H1 (cell line): ENCODE results near the gene PAK5. TPM values are rescaled to one million over a fixed set of nuclear protein-coding genes. Genes with fewer than 3 reads are reported as not detected.

Experiments
- CTCF ChIA-PET: fragments of 300-600 bp; sonication (Branson Sonifier 250); formaldehyde crosslinking; loops from one replicate; lab custom pipeline; 2021; ENCODE audit not compliant: partially characterized antibody; lab: Charles Lee
- POLR2A ChIA-PET: fragments of 300-600 bp; sonication (Branson Sonifier 250); formaldehyde crosslinking; loops from one replicate; lab custom pipeline; 2021; ENCODE audit warnings: inconsistent platforms; ENCODE audit not compliant: partially characterized antibody; lab: Charles Lee
- DNase-seq, 2 experiments: peaks; one replicate each; pipeline versions ENCODE4 v3.0.0 to v3.0.0-alpha.2; 2010 to 2022; ENCODE audit warnings: low spot score in 2 of 2, low read depth in 1 of 2, mixed read lengths in 1 of 2
- FAIRE-seq: peaks from 2 replicates; lab custom pipeline; 2011; peaks lifted over from hg19 to GRCh38; lab: Jason Lieb, UNC
- H2AFZ ChIP-seq: 2 replicates; pipeline ENCODE4 v1.8.1; 2012; ENCODE audit warnings: low read length, inconsistent platforms
- H2AK5ac ChIP-seq: 2 replicates; pipeline ENCODE4 v1.6.1; 2013; ENCODE audit warnings: low read depth, low read length
- H2BK120ac ChIP-seq: replicated peaks from 2 replicates; pipeline ENCODE3; 2013; ENCODE audit warnings: low read depth, low read length, inconsistent platforms
- H2BK12ac ChIP-seq: 2 replicates; pipeline ENCODE4 v1.6.1; 2013; ENCODE audit warnings: low read depth, low read length
- H2BK15ac ChIP-seq: 2 replicates; pipeline ENCODE4 v1.6.1; 2013; ENCODE audit warnings: low read length
- H2BK20ac ChIP-seq: 2 replicates; pipeline ENCODE4 v1.6.1; 2013; ENCODE audit warnings: low read length
- H2BK5ac ChIP-seq: 2 replicates; pipeline ENCODE4 v1.6.1; 2013; ENCODE audit warnings: low read depth, low read length
- H3K14ac ChIP-seq: 2 replicates; pipeline ENCODE4 v1.6.1; 2013; ENCODE audit warnings: inconsistent platforms; ENCODE audit not compliant: insufficient read length
- H3K18ac ChIP-seq: 2 replicates; pipeline ENCODE4 v1.6.1; 2013; ENCODE audit warnings: low read length; ENCODE audit errors: extremely low read depth
- H3K23ac ChIP-seq: 2 replicates; pipeline ENCODE4 v1.6.1; 2013; ENCODE audit warnings: inconsistent platforms; ENCODE audit not compliant: insufficient read length
- H3K23me2 ChIP-seq: 2 replicates; pipeline ENCODE4 v1.6.1; 2013; ENCODE audit warnings: low read depth, low read length
- H3K27ac ChIP-seq: 2 replicates; pipeline ENCODE4 v1.6.1; 2011; ENCODE audit warnings: low read depth, low read length, inconsistent platforms
- H3K27me3 ChIP-seq, 4 experiments: replicated peaks in 1 of 4; 1 replicate in 1 of 4; 2 replicates in 3 of 4; pipeline versions ENCODE4 v1.6.1 to v1.8.1; 2011 to 2013; ENCODE audit warnings: low read length in 3 of 4, mild to moderate bottlenecking in 3 of 4, inconsistent platforms in 2 of 4, mixed read lengths in 2 of 4, moderate library complexity in 1 of 4; ENCODE audit not compliant: control insufficient read depth in 3 of 4, insufficient read depth in 3 of 4; ENCODE audit errors: extremely low read depth in 1 of 4
- H3K36me3 ChIP-seq, 4 experiments: 2 replicates each; pipeline versions ENCODE4 v1.6.1 to v1.8.1; 2011 to 2013; ENCODE audit warnings: mild to moderate bottlenecking in 4 of 4, low read length in 3 of 4, moderate library complexity in 2 of 4, control low read depth in 1 of 4, inconsistent platforms in 1 of 4; ENCODE audit not compliant: insufficient read depth in 4 of 4, control insufficient read depth in 2 of 4
- H3K4ac ChIP-seq: replicated peaks from 2 replicates; pipeline ENCODE3; 2013; ENCODE audit warnings: low read length, low read depth, mixed read lengths, inconsistent platforms; ENCODE audit not compliant: insufficient read length
- H3K4me1 ChIP-seq, 4 experiments: replicated peaks in 1 of 4; 1 replicate in 1 of 4; 2 replicates in 3 of 4; pipeline versions ENCODE4 v1.6.1 to v1.8.1; 2011 to 2013; ENCODE audit warnings: low read length in 3 of 4, inconsistent platforms in 2 of 4, mixed read lengths in 1 of 4; ENCODE audit not compliant: insufficient read depth in 4 of 4, control insufficient read depth in 3 of 4
- H3K4me2 ChIP-seq, 2 experiments: 2 replicates each; pipeline versions ENCODE4 v1.6.1 to v1.8.1; 2011 to 2013; ENCODE audit warnings: low read depth in 2 of 2, low read length in 2 of 2, control low read depth in 1 of 2, inconsistent platforms in 1 of 2, mild to moderate bottlenecking in 1 of 2; ENCODE audit not compliant: insufficient read depth in 1 of 2
- H3K4me3 ChIP-seq, 4 experiments: fragments of 200-600, 300-600 bp in 1 of 4; sonication (generic), shearing (Covaris generic), sonication (Bioruptor Twin) in 1 of 4; 2 replicates each; pipeline versions ENCODE4 v1.5.1 to v1.8.1; 2011 to 2016; ENCODE audit warnings: low read length in 4 of 4, low read depth in 3 of 4, control low read depth in 2 of 4, inconsistent platforms in 2 of 4, mild to moderate bottlenecking in 2 of 4, mixed read lengths in 1 of 4, moderate library complexity in 1 of 4; ENCODE audit not compliant: insufficient read depth in 2 of 4; ENCODE audit errors: extremely low read depth in 1 of 4
- H3K56ac ChIP-seq: replicated peaks from 2 replicates; pipeline ENCODE3; 2013; ENCODE audit warnings: low read depth, mild to moderate bottlenecking, mixed read lengths, low read length, inconsistent platforms; ENCODE audit not compliant: insufficient read length
- H3K79me1 ChIP-seq: 2 replicates; pipeline ENCODE4 v1.6.1; 2013; ENCODE audit warnings: low read depth, low read length, control low read depth
- H3K79me2 ChIP-seq, 2 experiments: 2 replicates each; pipeline versions ENCODE4 v1.6.1 to v1.8.1; 2012 to 2013; ENCODE audit warnings: low read length in 2 of 2, mild to moderate bottlenecking in 2 of 2, inconsistent platforms in 1 of 2; ENCODE audit not compliant: insufficient read depth in 2 of 2, control insufficient read depth in 1 of 2
- H3K9ac ChIP-seq, 4 experiments: replicated peaks in 1 of 4; 1 replicate in 1 of 4; 2 replicates in 3 of 4; pipeline versions ENCODE4 v1.6.1 to v1.8.1; 2011 to 2013; ENCODE audit warnings: low read depth in 3 of 4, low read length in 3 of 4, control low read depth in 2 of 4, mild to moderate bottlenecking in 2 of 4, moderate library complexity in 2 of 4, inconsistent platforms in 1 of 4; ENCODE audit errors: extremely low read depth in 1 of 4
- H3K9me3 ChIP-seq, 2 experiments: 2 replicates each; pipeline versions ENCODE4 v1.6.1 to v1.8.1; 2012 to 2013; ENCODE audit warnings: mild to moderate bottlenecking in 2 of 2, moderate library complexity in 2 of 2, control low read depth in 1 of 2, inconsistent platforms in 1 of 2, low read depth in 1 of 2, low read length in 1 of 2, mixed read lengths in 1 of 2; ENCODE audit not compliant: insufficient read depth in 2 of 2
- H4K20me1 ChIP-seq, 2 experiments: replicated peaks in 1 of 2; 2 replicates each; pipeline versions ENCODE3 to v1.8.1; 2011 to 2013; ENCODE audit warnings: inconsistent platforms in 2 of 2, low read length in 2 of 2, mild to moderate bottlenecking in 1 of 2; ENCODE audit not compliant: insufficient read depth in 2 of 2, control insufficient read depth in 1 of 2
- H4K5ac ChIP-seq: 2 replicates; pipeline ENCODE4 v1.6.1; 2013; ENCODE audit warnings: low read length, low read depth, mixed read lengths, inconsistent platforms; ENCODE audit not compliant: insufficient read length
- H4K8ac ChIP-seq: 2 replicates; pipeline ENCODE4 v1.8.0; 2013; ENCODE audit warnings: mild to moderate bottlenecking, moderate library complexity, low read length, inconsistent platforms; ENCODE audit not compliant: insufficient read depth; ENCODE audit errors: extremely low read depth
- H4K91ac ChIP-seq: replicated peaks from 2 replicates; pipeline ENCODE3; 2013; ENCODE audit warnings: low read length, mixed read lengths, inconsistent platforms; ENCODE audit not compliant: insufficient read length
- ASH2L ChIP-seq: fragments of 200-600, 300-600 bp; sonication (generic); IDR thresholded peaks from one replicate; pipeline ENCODE4 v1.7.1; 2017; ENCODE audit warnings: low read length
- CHD1 ChIP-seq: IDR thresholded peaks from 2 replicates; pipeline ENCODE4 v1.6.1; 2012; ENCODE audit warnings: low read depth, low read length, improper control_type of control experiment
- CTBP2 ChIP-seq: IDR thresholded peaks from 2 replicates; pipeline ENCODE4 v1.7.0; 2011; ENCODE audit warnings: borderline replicate concordance, mild to moderate bottlenecking, moderate library complexity, mixed read lengths, low read length; ENCODE audit not compliant: insufficient read depth, insufficient read length
- EZH2 ChIP-seq: fragments of 200-600 bp; sonication (generic); IDR thresholded peaks from 2 replicates; pipeline ENCODE4 v1.7.1; 2012; ENCODE audit warnings: low read depth, mild to moderate bottlenecking, moderate library complexity, low read length, inconsistent platforms; ENCODE audit not compliant: severe bottlenecking
- PHF8 ChIP-seq: fragments of 200-600 bp; sonication (generic); conservative IDR thresholded peaks from 2 replicates; pipeline ENCODE4 v1.7.1; 2012; ENCODE audit warnings: low read depth, mild to moderate bottlenecking, inconsistent platforms, low read length, moderate library complexity
- SIN3A ChIP-seq, 2 experiments: IDR thresholded peaks in 1 of 2; conservative IDR thresholded peaks in 1 of 2; 2 replicates each; pipeline ENCODE4 v1.6.1; 2011 to 2012; ENCODE audit warnings: low read length in 2 of 2, improper control_type of control experiment in 1 of 2, low read depth in 1 of 2, mild to moderate bottlenecking in 1 of 2
- SUZ12 ChIP-seq: fragments of 200-600 bp; sonication (generic); IDR thresholded peaks from 2 replicates; pipeline ENCODE4 v1.6.1; 2012; ENCODE audit warnings: mild to moderate bottlenecking, inconsistent platforms, low read length, moderate library complexity, mixed read lengths
- TBP ChIP-seq: IDR thresholded peaks from 2 replicates; pipeline ENCODE4 v1.6.1; 2011; ENCODE audit warnings: low read depth, low read length, improper control_type of control experiment
- ZNF274 ChIP-seq: IDR thresholded peaks from 2 replicates; pipeline ENCODE4 v1.7.0; 2012; ENCODE audit warnings: low read length, borderline replicate concordance; ENCODE audit errors: extremely low read depth
- WGBS, 2 experiments: shearing (Covaris generic) in 1 of 2; methylation state at CpG; one replicate each; pipeline versions ENCODE4 v1.1.6 to v1.1.7; 2013 to 2015; ENCODE audit warnings: low lambda C conversion rate in 2 of 2, mixed read lengths in 2 of 2, inconsistent platforms in 1 of 2, low coverage in 1 of 2, missing lambda C conversion rate in 1 of 2; ENCODE audit not compliant: insufficient replicate concordance in 2 of 2, insufficient coverage in 1 of 2, insufficient read length in 1 of 2; ENCODE audit errors: extremely low coverage in 1 of 2, missing lambda C conversion rate in 1 of 2; 5-methylcytosine and 5-hydroxymethylcytosine counted together
- polyA plus RNA-seq, 7 experiments: library from polyadenylated mRNA; depleted of rRNA in 3 of 7; stranded (reverse) in 5 of 7; unstranded in 2 of 7; fragments of >200 nt in 5 of 7; fragments of 200-250 nt in 2 of 7; gene quantifications; 1 replicate in 5 of 7; 2 replicates in 1 of 7; 4 replicates in 1 of 7; pipeline versions ENCODE4 v1.2.1 to v1.2.3, GENCODE V29; 2011 to 2013; ENCODE audit warnings: missing spikeins in 2 of 7, mixed read lengths in 2 of 7
- total RNA-seq: library from RNA; stranded (reverse); fragmentation: NEBNext Ultra II Directional; extraction: Animal tissue kit (Norgen Biotek cat#: 25700); gene quantifications from 2 replicates; pipeline ENCODE4 v1.2.1, GENCODE V29; 2021
- TF ChIP-seq, protein P1 (sequence below): IDR thresholded peaks from 2 replicates; pipeline ENCODE4 v1.6.1; 2011; ENCODE audit warnings: low read length, improper control_type of control experiment

Gene PAK5
- total and polyA plus RNA-seq, 2 of the 8 experiments (the other 6 are each of a cell fraction or from before 2014, with no cell fraction given), result 0.54 to 0.80 TPM

DNA sequence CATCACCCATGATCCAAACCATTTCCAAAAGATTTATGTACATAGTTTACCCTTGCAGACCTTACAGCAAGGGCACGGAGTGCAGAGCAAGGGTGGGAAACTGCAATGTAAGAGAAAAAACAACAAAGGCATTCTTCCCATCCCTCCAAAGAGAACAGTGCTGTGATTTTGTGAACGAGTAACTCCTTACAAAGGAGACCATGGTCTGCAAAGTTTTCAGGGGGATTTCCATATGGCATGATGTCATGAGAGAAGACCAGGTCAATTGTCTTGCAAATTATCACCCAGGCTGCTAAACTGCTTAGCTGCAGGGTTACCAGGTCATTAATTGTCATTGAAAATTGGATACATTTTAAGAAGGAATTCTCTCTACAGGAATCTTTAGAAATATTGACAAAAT, 266.2 kb downstream of the PAK5 start:
- Histone ChIP-seq H2BK20ac (0 out of 2 replicates have a peak overlapping the region, but pooled peaks have one; percentile 19), H4K5ac (no peak overlapping the region), H3K23me2 (0 out of 2 replicates have a peak, but pooled peaks cover 2% of the 10 kb centered on the region), H3K4me2 (peak overlapping the region; percentile 50 to 70; a peak in 3 of 4 replicates), H2BK12ac (no peak overlapping the region; the same call in 1 of the 2 replicates), H3K79me2 (no peaks in the 10 kb centered on the region), H4K8ac (no peak overlapping the region), H3K9me3 (0 out of 4 replicates have a peak, but pooled peaks cover 2 to 3% of the 10 kb centered on the region in 2 experiments), H3K4me3 (peak overlapping the region in 3 of 4 experiments; percentile 2 to 45 (median 6); a peak in 2 of 8 replicates), H3K27ac (peak overlapping the region; percentile 68), H3K27me3 (peaks cover 0 to 36% (median 17%) of the 10 kb centered on the region in 4 experiments; a peak in 6 of 7 replicates), H3K4me1 (peaks cover 20 to 43% (median 30%) of the 10 kb centered on the region in 4 experiments), H3K36me3 (no peaks in the 10 kb centered on the region), H3K18ac (peak overlapping the region; percentile 39; the same call in 1 of the 2 replicates), H2AK5ac (no peak overlapping the region), H3K23ac (no peak overlapping the region), H3K9ac (0 out of 7 replicates have a peak overlapping the region, but pooled peaks of 1 of the 4 experiments have one; percentile 21), H2BK15ac (no peak overlapping the region), H3K79me1 (no peaks in the 10 kb centered on the region), H4K20me1 (no peaks in the 10 kb centered on the region), H2AFZ (no peak overlapping the region), H3K56ac (no peak overlapping the region), H2BK120ac (no peak overlapping the region), H2BK5ac (peak overlapping the region; percentile 16; the same call in 1 of the 2 replicates), H3K4ac (no peak overlapping the region), H4K91ac (no peak overlapping the region), H3K14ac (no peak overlapping the region)
- peak in 1 of 2 experiments; percentile 68 for DNase-seq
- CTCF ChIA-PET, result interaction anchor here (0.7 to 2.1 kb wide), 10 partner anchors 11 to 105 kb away, joined by 3 to 7 read pairs (median 4); no protein-coding TSS in a partner anchor
- POLR2A ChIA-PET, result interaction anchor here (0.7 to 1.7 kb wide), 4 partner anchors 55 to 724 kb away, joined by 3 to 5 read pairs (median 4); partner anchors contain the start of gene LAMP5
- FAIRE-seq, result peak; percentile 95
- WGBS, 2 experiments, result 2% methylated on average over 2 of the region's 2 CpGs; no CpG with 5 or more reads in 1 of the 2 experiments
- no peak for TF ChIP-seq CTBP2
- TF ChIP-seq TBP, result no peak
- TF ChIP-seq ZNF274, result no peak
- TF ChIP-seq CHD1, result no peak
- TF ChIP-seq EZH2, result no peak
- TF ChIP-seq, protein P1, sequence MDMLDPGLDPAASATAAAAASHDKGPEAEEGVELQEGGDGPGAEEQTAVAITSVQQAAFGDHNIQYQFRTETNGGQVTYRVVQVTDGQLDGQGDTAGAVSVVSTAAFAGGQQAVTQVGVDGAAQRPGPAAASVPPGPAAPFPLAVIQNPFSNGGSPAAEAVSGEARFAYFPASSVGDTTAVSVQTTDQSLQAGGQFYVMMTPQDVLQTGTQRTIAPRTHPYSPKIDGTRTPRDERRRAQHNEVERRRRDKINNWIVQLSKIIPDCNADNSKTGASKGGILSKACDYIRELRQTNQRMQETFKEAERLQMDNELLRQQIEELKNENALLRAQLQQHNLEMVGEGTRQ, result no peak
- TF ChIP-seq ASH2L, result peak; percentile 9
- TF ChIP-seq SUZ12, result no peak
- TF ChIP-seq SIN3A (conservative IDR thresholded peaks at IDR 0.05 in 1 of 2, IDR thresholded peaks at IDR 0.05 in 1 of 2; ENCODE audit: low read depth in 1 of 2, low read length in 2 of 2), result no peak
- no peak for TF ChIP-seq PHF8
